ENCODE data around the gene TBC1D16.

GRCh38 chr17:80005360-80006338 is 30.0 kb downstream of the TBC1D16 start:
- no peak for TF ChIP-seq ZNF121 (CRISPR knock-in tag; IDR thresholded peaks at IDR 0.05)
- no peak for TF ChIP-seq RELA (CRISPR knock-in tag; IDR thresholded peaks at IDR 0.05; ENCODE audit: borderline replicate concordance)
